WI38 (cell line): ENCODE measurements around the gene GIMD1.

Source experiments
- H3K4me3 ChIP-seq: 2 replicates; pipeline ENCODE4 v1.5.1; 2011; ENCODE audit warnings: low read depth, mild to moderate bottlenecking, control low read depth, low read length
- CTCF ChIP-seq: IDR thresholded peaks from 2 replicates; pipeline ENCODE4 v1.5.1; 2012; ENCODE audit warnings: low read depth, mild to moderate bottlenecking, control low read depth, low read length

Gene GIMD1

GRCh38 chr4:106351016-106351415 lies 17.6 kb downstream of the GIMD1 start:
- H3K4me3 ChIP-seq = no peak overlapping the region
- TF ChIP-seq CTCF = no peak

GRCh38 chr4:106347167-106347566 lies 21.4 kb downstream of the GIMD1 start:
- no peak for TF ChIP-seq CTCF
- no peak overlapping the region for H3K4me3 ChIP-seq

GRCh38 chr4:106344647-106344970 lies 24.0 kb downstream of the GIMD1 start:
- H3K4me3 ChIP-seq = no peak overlapping the region
- no peak for TF ChIP-seq CTCF

GRCh38 chr4:106343865-106344646 lies 24.5 kb downstream of the GIMD1 start:
- H3K4me3 ChIP-seq = no peak overlapping the region
- no peak for TF ChIP-seq CTCF

GRCh38 chr4:106340774-106341173 lies 27.8 kb downstream of the GIMD1 start:
- no peak overlapping the region for H3K4me3 ChIP-seq
- no peak for TF ChIP-seq CTCF

GRCh38 chr4:106339431-106339830 lies 29.1 kb downstream of the GIMD1 start:
- no peak overlapping the region for H3K4me3 ChIP-seq
- TF ChIP-seq CTCF = no peak

- H3K4me3 ChIP-seq = no peak overlapping the region
- TF ChIP-seq CTCF = no peak
These were observed 29.9 kb downstream of the GIMD1 start for GRCh38 chr4:106338671-106339070.
